Measurements from ENCODE around the gene MAFB.

Gene MAFB

GRCh38 chr20:40652441-40652987 lies 36.5 kb downstream of the MAFB start:
- DNase-seq: no peak

- DNase-seq: no peak
Observed at GRCh38 chr20:40651151-40651550, 37.9 kb downstream of the MAFB start.

- DNase-seq: no peak
Observed at GRCh38 chr20:40650707-40651106, 38.3 kb downstream of the MAFB start.

- no peak for DNase-seq
Observed at GRCh38 chr20:40648210-40649072, 40.6 kb downstream of the MAFB start.

GRCh38 chr20:40646813-40647212 lies 42.2 kb downstream of the MAFB start:
- DNase-seq: no peak

GRCh38 chr20:40646361-40646760 lies 42.7 kb downstream of the MAFB start:
- no peak for DNase-seq

- DNase-seq: no peak
Observed at GRCh38 chr20:40644863-40645262, 44.2 kb downstream of the MAFB start.

GRCh38 chr20:40643891-40644290 lies 45.1 kb downstream of the MAFB start:
- DNase-seq: no peak

GRCh38 chr20:40641809-40642208 lies 47.2 kb downstream of the MAFB start:
- DNase-seq: no peak

- no peak for DNase-seq
Observed at GRCh38 chr20:40641202-40641601, 47.8 kb downstream of the MAFB start.

GRCh38 chr20:40640667-40641066 lies 48.4 kb downstream of the MAFB start:
- DNase-seq: no peak

GRCh38 chr20:40639676-40640355 lies 49.2 kb downstream of the MAFB start:
- DNase-seq: no peak

- DNase-seq: no peak
Observed at GRCh38 chr20:40639132-40639531, 49.9 kb downstream of the MAFB start.

- DNase-seq: no peak
Observed at GRCh38 chr20:40638414-40638813, 50.6 kb downstream of the MAFB start.

GRCh38 chr20:40637176-40637575 lies 51.9 kb downstream of the MAFB start:
- no peak for DNase-seq

- no peak for DNase-seq
Observed at GRCh38 chr20:40636486-40636885, 52.5 kb downstream of the MAFB start.

- no peak for DNase-seq
Observed at GRCh38 chr20:40635971-40636370, 53.1 kb downstream of the MAFB start.
